Activated B cell treated with CpG ODN at 0.5 μM for 24 hours (primary cell): ENCODE measurements around the gene LRRC34. TPM values are rescaled to one million over a fixed set of nuclear protein-coding genes. Genes with fewer than 3 reads are reported as not detected.

ENCODE experiments used
- ATAC-seq: fragments of 200-7000 bp; cut with Tn5 transposase; one replicate; pipeline ENCODE4 v1.10.0; 2021; ENCODE audit warnings: low read depth, mild to moderate bottlenecking, moderate library complexity
- CTCF ChIA-PET: fragments of 350-600 bp; sonication (Branson Sonifier 250); formaldehyde crosslinking; loops from one replicate; lab custom pipeline; 2021; ENCODE audit warnings: antibody characterized with exemption; lab: Charles Lee
- POLR2A ChIA-PET: fragments of 350-600 bp; sonication (Branson Sonifier 250); formaldehyde crosslinking; loops from one replicate; lab custom pipeline; 2021; ENCODE audit warnings: antibody characterized with exemption; lab: Charles Lee
- DNase-seq: peaks from one replicate; pipeline ENCODE4 v3.0.0; 2022
- H3K27ac Mint-ChIP-seq: one replicate; pipeline ENCODE4 v1.8.0; 2020; ENCODE audit warnings: mixed read lengths
- H3K27me3 Mint-ChIP-seq: one replicate; pipeline ENCODE4 v1.8.0; 2021; ENCODE audit warnings: mixed read lengths
- H3K36me3 Mint-ChIP-seq: one replicate; pipeline ENCODE4 v1.8.0; 2021; ENCODE audit warnings: low read depth, mixed read lengths
- H3K4me1 Mint-ChIP-seq: one replicate; pipeline ENCODE4 v1.8.0; 2021; ENCODE audit warnings: mixed read lengths
- H3K4me3 Mint-ChIP-seq: one replicate; pipeline ENCODE4 v1.8.0; 2020; ENCODE audit warnings: mild to moderate bottlenecking, mixed read lengths
- H3K9me3 Mint-ChIP-seq: one replicate; pipeline ENCODE4 v1.8.0; 2020; ENCODE audit warnings: mixed read lengths
- CTCF ChIP-seq: fragments of 200-600 bp; IDR thresholded peaks from one replicate; pipeline ENCODE4 v1.8.0; 2022; ENCODE audit warnings: antibody characterized with exemption, mild to moderate bottlenecking
- intact Hi-C: fragments of 100-400 bp; cut with micrococcal nuclease; formaldehyde crosslinking; loops from one replicate; pipeline ENCODE4 v1.15.1; 2024
- total RNA-seq: library from RNA; stranded (reverse); gene quantifications from 2 replicates; pipeline ENCODE4 v1.2.3, GENCODE V29; 2022

Gene LRRC34, protein sequence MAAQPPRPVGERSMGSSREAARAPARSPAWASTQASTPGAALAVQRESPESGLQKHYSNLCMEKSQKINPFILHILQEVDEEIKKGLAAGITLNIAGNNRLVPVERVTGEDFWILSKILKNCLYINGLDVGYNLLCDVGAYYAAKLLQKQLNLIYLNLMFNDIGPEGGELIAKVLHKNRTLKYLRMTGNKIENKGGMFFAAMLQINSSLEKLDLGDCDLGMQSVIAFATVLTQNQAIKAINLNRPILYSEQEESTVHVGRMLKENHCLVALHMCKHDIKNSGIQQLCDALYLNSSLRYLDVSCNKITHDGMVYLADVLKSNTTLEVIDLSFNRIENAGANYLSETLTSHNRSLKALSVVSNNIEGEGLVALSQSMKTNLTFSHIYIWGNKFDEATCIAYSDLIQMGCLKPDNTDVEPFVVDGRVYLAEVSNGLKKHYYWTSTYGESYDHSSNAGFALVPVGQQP
- 4.2 and 5.7 TPM in 2 replicates for total RNA-seq

GRCh38 chr3:169812332-169813235, at the start of gene LRRC34, which contains the start of gene LRRIQ4:
Gene LRRC34 (minus strand): TSS chr3:169812904. CDS start chr3:169812548, 356 bp downstream.
Gene LRRIQ4 (plus strand): TSS chr3:169812870. CDS start chr3:169821922, 9,052 bp downstream.
- POLR2A ChIA-PET: interaction anchor here (0.6 to 4.3 kb wide), 24 partner anchors 12 to 1057 kb away, joined by 3 to 48 read pairs (median 6); partner anchors contain the start of genes ACTRT3, MYNN, RPL22L1 and SEC62
- CTCF ChIA-PET: interaction anchor here (0.7 to 1.5 kb wide), 6 partner anchors 8 to 117 kb away, joined by 3 to 13 read pairs (median 3); no protein-coding TSS in a partner anchor

DNA sequence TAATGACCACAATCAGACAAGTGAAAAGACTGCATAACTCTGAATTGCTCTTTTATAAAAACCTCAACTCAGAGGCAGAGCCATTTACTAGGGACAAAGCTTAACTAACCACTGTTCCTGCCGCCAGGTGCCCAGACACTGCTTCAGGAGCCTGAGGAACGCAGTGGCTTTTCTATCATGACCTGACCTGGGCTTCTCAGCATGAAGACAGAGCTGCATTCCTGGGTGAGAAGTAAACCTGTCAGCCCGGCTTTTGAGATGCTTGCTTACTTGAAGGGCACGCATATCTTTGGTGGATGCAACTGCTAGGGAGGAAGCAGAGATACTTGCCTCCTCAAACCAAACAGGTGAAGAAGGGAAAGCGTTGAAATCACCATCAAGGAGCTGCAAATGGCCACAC, 49.2 kb upstream of the LRRC34 start:
- H3K4me1 Mint-ChIP-seq: peaks cover 30% of the 10 kb centered on the region
- POLR2A ChIA-PET: interaction anchor here (0.7 to 1.4 kb wide), 4 partner anchors 23 to 159 kb away, joined by 3 to 4 read pairs (median 3); no protein-coding TSS in a partner anchor
- TF ChIP-seq CTCF: no peak
- intact Hi-C loops: loop anchor here (5.0 to 10.0 kb wide), 2 partner anchors 235 to 323 kb away; partner anchors contain the start of gene PHC3
- no peak overlapping the region for H3K27ac Mint-ChIP-seq
- ATAC-seq (no peak), DNase-seq (no peak)
- CTCF ChIA-PET: interaction anchor here (0.7 to 5.3 kb wide), 10 partner anchors 32 to 192 kb away, joined by 3 to 61 read pairs (median 6); partner anchors contain the start of gene SEC62
- no peaks in the 10 kb centered on the region for H3K27me3 Mint-ChIP-seq
- no peak overlapping the region for H3K4me3 Mint-ChIP-seq
- H3K36me3 Mint-ChIP-seq: no peaks in the 10 kb centered on the region
- no peaks in the 10 kb centered on the region for H3K9me3 Mint-ChIP-seq

More at GRCh38 chr3:169812332-169813235, at the start of gene LRRC34, which contains the start of gene LRRIQ4:
- H3K4me3 Mint-ChIP-seq: peak within 1 kb of the TSS; percentile 85
- no peak for TF ChIP-seq CTCF
- H3K4me1 Mint-ChIP-seq: peaks cover 37% of the 10 kb centered on the region
- peak; percentile 56 for ATAC-seq
- intact Hi-C loops: loop anchor here (1.0 to 2.0 kb wide), 13 partner anchors 24 to 1058 kb away; partner anchors contain the start of genes GPR160, MYNN, PHC3 and RPL22L1
- peak within 1 kb of the TSS; percentile 97 for H3K27ac Mint-ChIP-seq
- peaks cover 9% of the 10 kb centered on the region for H3K36me3 Mint-ChIP-seq
- peak; percentile 70 for DNase-seq
- H3K9me3 Mint-ChIP-seq: peaks cover 8% of the 10 kb centered on the region
- no peaks in the 10 kb centered on the region for H3K27me3 Mint-ChIP-seq

- Mint-ChIP-seq H3K36me3 (no peaks in the 10 kb centered on the region), H3K27ac (no peak overlapping the region), H3K27me3 (no peaks in the 10 kb centered on the region), H3K4me1 (no peaks in the 10 kb centered on the region), H3K9me3 (no peaks in the 10 kb centered on the region), H3K4me3 (no peak overlapping the region)
- DNase-seq: no peak
- ATAC-seq: no peak
- CTCF ChIA-PET: no interaction called here
- POLR2A ChIA-PET: interaction anchor here (0.8 kb wide), 1 partner anchor 11 kb away, joined by 3 read pairs; no protein-coding TSS in a partner anchor
- intact Hi-C loops: no loop called here
- TF ChIP-seq CTCF: no peak
These were observed 45.1 kb upstream of the LRRC34 start for GRCh38 chr3:169857811-169858210.

GRCh38 chr3:169855514-169855913, 42.8 kb upstream of the LRRC34 start:
- POLR2A ChIA-PET: no interaction called here
- Mint-ChIP-seq H3K27me3 (no peaks in the 10 kb centered on the region), H3K4me1 (peaks cover 3% of the 10 kb centered on the region), H3K4me3 (no peak overlapping the region), H3K27ac (no peak overlapping the region), H3K36me3 (no peaks in the 10 kb centered on the region), H3K9me3 (no peaks in the 10 kb centered on the region)
- CTCF ChIA-PET: no interaction called here
- no peak for TF ChIP-seq CTCF
- intact Hi-C loops: no loop called here
- no peak for DNase-seq
- no peak for ATAC-seq
